Measurements from ENCODE around the gene CYB5D1.

DNA sequence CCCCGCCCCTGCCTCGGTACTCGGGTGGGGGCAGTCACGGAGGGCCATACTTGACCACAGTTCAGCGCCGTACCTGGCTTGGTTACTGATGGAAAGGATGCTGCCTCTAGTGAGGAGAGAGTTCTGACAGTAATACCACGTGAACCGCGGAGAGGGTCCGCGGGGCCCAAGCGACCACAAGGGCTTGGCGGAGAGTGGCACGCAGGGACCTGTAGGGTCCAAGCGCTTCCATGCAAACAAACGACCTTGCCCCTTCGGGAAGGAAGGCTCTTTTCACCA, 14.6 kb upstream of the CYB5D1 start:
- peak; percentile 67 for TF ChIP-seq POLR2A (IDR thresholded peaks at IDR 0.05; ENCODE audit: low read depth, low read length)
- TF ChIP-seq POLR2AphosphoS5 (IDR thresholded peaks at IDR 0.05; ENCODE audit: low read depth, low read length), result no peak; the same call in none of the 2 replicates
- TF ChIP-seq TAF1 (IDR thresholded peaks at IDR 0.05; ENCODE audit: borderline replicate concordance, low read depth, low read length), result no peak

All from GM12892 (cell line).